Activated effector memory CD4-positive, alpha-beta T cell treated with Interleukin-2 at 50 U/mL for 16 hours (primary cell): ENCODE data around the gene HOXA11.

Source experiments
- DNase-seq: peaks from one replicate; pipeline ENCODE4 v3.0.0-alpha.2; 2020

HOXA11 gene

DNA sequence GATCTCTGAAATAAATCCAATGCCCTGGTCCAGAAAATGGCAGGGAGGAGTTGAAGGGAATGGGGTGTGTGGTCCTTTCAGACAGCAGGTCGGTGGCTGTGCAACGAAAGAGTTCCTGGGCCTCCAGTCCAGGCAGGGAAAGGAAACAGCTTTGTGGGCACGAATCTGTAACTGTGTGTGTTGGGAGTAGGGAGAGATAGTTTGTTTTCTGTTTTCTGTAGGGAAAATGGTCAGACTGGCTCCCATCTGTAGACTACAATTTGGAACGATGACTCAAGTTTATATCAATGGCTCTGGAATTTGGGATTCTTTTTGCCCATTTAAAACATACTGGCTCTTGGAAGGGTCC lies 17.1 kb downstream of the HOXA11 start:
- DNase-seq, result no peak

DNA sequence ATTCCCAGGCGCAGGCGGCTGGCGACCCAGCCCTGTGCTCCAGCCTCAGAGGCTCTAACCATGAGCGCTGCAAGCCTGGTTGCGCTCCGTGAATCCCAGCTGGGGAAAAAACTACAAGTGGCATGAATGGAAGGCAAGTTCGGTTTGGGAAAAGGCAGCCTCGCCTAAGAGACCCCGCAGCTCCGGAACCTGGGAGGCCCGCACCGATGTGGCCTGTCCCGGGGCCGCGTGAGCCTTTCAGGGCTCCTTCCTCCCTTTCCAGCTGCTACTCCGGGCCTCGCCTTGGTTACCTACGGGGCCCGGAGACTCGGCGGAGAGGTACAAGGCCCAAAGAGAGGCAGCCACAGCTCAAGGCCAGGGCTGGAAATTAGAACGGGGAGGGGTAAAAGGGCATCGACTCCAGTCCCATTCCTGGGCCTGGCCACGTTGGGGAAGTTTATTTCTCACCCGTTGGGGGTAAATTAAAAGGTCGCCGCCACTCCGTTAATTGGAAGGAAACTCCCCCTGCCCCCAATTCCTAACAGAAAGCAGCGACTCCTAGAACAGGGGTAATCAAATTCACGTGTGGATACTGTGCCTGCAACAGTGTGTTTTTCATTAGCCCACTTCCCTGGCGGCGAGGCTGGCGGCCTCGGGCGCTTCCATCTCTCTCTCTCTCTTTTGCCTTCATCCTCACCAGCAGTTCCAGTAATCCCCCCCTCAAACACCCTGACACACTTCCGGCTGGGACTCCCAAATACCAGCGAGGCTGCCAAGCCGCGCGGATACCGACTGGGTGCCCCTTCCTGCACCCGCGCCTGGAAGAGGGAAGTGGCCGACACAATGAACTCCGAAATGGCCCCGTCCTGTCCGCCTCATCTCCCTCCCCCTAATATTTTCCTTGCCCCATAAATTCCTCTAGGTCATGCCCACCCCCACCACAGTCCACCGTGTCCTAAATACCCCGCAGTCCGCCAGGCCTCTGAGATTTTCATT lies 18.2 kb downstream of the HOXA11 start:
- no peak for DNase-seq

DNA sequence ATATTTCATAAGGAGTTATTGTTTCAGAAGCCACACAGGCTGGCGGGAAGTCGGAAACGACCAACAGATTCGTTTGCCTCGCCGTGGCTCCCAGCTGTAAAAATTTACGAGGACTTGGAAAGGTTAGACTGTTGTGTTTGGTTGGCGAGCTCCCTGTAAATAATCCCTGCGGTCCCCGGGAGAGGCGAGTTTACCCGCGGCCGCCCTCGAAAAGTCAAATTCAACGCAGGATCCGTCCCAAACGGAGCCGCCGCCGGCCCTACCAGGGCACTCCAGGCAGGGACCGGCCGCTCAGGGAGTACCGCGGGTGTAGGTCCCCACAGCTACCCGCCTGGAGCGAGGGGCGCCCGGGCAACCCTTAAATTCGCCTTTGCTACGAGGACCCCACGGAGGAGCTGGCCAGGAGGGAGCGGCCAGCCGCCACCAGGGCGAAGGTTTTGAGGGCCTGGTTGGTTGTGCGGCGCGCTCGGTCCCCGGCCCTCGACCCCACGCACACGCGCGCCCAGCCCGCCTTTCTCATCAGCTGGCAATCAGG lies 19.0 kb downstream of the HOXA11 start:
- DNase-seq, result no peak

DNA sequence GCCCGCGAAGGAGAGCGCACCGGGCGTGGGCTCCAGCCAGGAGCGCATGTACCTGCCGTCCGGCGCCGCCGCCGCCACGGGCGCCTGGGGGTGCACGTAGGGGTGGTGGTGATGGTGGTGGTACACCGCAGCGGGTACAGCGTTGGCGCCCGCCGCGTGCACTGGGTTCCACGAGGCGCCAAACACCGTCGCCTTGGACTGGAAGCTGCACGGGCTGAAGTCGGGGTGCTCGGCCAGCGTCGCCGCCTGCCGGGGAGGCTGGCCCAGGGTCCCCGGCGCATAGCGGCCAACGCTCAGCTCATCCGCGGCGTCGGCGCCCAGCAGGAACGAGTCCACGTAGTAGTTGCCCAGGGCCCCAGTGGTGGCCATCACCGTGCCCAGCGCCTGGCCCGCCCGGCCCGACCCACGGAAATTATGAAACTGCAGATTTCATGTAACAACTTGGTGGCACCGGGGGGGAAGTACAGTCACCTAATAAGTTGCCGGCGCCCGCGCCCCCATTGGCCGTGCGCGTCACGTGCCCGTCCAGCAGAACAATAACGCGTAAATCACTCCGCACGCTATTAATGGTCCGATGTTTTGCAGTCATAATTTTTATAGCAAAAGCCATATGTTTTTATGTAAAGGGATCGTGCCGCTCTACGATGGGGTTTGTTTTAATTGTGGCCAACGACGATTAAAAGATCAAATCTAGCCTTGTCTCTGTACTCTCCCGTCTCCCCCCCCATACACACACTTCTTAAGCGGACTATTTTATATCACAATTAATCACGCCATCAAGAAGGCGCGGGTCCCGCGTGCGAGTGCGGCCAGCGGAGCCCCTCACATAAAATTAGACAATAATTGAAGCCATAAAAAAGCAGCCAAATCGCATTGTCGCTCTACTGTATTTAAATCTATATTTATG lies 19.7 kb downstream of the HOXA11 start, which contains the start of gene HOXA9:
Gene HOXA9, minus strand, starts transcription at position 449 of the 907 bp plus-strand sequence. Its CDS starts 80 bp downstream, at position 369.
- DNase-seq, result no peak

DNA sequence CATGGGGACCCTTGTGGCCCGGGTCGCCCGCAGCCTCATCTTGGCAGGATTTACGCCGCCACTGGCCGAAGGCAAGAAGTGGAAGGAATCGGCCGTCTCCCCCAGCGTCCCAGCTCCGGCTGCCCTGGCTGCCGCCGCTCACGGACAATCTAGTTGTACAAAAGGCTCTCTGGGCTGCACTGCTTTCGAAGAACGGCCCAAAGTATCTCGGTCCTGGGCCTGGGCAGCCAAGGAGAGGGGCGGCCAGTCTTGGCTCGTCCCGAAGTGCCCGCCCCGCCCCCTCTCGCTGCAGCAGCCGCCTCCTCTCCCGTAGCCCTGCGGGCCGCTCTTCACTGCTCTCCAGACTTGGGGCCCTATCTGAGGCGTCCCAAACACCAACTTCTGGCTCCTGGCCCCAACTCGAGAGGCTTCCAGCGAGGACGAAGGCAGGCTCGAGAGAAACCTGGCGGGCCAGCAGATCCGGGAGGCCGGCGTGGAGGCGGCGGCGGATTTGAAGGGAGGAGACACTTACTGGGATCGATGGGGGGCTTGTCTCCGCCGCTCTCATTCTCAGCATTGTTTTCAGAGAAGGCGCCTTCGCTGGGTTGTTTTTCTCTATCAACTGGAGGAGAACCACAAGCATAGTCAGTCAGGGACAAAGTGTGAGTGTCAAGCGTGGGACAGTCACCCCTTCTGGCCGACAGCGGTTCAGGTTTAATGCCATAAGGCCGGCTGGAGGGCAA lies 20.5 kb downstream of the HOXA11 start:
- no peak for DNase-seq

DNA sequence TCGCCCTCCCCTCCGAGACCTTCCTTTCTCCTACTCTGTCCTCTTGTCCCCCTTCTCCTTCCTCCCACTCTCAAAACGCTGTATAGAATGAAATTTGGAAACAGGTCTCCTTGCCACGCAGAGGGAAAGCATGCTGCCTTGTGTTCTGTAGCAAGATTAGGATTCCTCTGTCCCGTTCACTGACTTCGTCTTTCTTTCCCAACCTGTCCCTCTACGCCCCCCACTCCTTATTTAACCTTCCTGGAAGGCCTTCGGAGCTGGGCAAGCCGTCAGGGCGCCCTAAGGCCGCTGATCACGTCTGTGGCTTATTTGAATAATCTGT lies 21.0 kb downstream of the HOXA11 start:
- DNase-seq, result no peak

DNA sequence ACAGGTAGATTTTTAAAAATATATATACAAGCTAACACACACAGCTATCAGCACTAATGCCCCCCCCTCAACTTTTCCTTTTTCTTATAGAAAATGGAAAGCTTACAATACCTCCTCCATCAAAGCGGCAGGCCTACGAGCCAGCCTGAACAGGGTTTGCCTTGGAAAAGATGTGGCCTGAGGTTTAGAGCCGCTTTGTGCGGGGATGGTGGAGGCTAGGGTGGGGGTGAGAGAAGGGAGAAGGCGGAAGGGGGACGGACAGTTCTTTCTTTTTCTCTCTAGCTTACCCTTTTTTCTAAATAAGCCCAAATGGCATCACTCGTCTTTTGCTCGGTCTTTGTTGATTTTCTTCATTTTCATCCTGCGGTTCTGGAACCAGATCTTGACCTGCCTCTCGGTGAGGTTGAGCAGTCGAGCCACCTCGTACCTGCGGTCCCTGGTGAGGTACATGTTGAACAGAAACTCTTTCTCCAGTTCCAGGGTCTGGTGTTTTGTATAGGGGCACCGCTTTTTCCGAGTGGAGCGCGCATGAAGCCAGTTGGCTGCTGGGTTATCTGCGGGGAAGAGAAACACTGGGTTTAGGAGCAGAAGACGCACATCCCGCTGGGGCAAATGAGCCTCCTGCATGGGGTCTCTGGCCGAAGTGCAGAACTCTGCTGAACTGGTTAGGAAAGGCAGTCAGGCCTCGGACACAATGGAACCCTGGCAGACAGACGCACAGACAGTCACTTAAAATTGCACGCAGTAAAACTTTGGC lies 21.6 kb downstream of the HOXA11 start:
- DNase-seq, result no peak

DNA sequence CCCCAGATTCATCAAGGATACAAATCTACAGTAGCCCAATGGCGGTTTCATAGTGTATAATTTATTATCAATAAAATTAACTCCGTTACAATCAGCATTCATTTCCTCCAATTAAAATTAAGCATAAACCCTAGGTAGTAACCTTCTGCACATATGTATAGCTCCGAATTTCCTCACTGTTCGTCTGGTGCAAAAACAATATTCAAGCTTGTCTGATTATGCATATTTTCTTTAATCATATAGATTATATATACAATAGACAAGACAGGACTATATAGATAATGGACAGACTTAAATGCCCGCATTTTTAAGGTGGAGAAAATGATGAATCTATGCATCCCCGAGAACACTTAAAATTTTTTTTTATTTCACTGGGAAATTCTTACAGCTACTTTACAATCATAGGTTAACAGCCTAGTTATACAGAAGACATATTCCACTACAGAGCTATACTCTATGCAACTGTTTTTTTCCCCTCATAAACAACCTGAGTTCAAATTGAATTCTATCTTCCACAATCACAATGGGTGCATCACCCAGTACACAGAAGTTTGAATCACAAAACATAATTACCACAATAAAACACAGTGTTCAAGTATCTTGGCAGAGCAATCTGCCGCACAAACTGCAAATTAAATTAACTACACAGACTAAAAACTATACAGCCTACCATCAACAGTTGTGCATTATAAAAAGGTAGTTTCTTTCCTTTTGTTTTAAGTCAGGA lies 22.3 kb downstream of the HOXA11 start:
- DNase-seq, result no peak

DNA sequence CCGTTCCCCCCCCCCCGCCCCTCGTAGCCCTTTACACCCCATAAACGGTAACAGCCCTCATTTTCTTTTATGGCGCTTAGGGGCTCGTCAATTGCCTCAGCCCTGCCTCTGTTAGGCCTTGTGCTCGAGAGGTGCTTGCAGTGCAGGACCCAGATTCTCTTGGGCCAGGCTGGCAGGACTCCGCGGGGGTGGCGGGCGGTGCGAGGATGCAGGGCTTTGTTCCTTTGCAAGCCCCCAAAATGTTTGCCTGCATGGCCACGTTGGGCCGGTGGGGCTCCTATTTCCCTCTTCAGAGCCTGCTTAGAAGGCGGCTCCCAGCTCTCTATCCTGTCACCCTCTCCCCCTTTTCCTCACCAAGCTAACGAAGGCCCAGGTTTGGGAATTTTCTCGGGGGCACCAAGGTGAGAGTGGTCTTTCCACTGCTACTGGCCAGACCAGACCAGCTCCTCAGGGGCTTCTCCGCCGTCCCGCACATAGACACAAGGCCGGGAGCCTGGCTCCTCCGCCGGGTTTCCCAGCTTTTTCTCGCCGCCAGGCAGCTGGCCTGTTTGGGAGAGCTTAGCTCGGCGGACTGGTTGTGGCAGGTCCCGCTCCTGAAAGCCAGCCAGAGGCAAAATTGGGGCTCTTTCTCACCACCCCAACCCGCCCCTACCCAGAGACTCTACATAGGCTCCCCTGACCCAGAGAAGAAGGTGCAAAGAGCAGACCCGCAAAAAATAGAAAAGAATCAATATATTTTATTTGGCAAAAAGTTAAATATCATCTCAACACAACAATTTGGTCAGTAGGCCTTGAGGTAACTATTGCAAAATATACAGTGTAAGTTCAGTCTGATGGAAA lies 23.1 kb downstream of the HOXA11 start:
- DNase-seq, result no peak

DNA sequence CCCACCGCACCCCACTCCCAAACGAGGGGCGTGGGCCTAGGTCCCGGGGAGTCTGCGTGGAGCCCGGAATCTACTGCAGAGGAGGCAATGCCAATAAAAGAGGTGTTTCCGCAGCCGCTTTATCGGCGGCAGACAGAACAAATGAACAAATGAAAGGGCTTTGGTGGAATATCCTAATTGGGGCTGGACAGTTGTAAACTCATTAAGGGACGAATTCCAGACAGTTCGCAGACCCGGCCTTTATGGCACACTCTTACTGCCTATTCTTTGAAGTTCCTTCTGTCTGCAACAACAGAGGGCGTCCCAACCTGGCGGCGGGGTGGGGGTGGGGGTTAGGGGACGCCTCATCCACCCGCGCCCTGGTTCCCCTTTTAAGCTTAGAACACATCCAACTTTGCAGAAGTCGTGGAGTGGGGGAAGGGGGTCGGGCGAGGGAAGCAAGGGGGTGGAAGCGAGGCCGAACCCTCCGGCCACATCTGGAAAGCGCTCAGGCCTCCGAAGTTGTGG lies 23.8 kb downstream of the HOXA11 start:
- DNase-seq, result no peak

DNA sequence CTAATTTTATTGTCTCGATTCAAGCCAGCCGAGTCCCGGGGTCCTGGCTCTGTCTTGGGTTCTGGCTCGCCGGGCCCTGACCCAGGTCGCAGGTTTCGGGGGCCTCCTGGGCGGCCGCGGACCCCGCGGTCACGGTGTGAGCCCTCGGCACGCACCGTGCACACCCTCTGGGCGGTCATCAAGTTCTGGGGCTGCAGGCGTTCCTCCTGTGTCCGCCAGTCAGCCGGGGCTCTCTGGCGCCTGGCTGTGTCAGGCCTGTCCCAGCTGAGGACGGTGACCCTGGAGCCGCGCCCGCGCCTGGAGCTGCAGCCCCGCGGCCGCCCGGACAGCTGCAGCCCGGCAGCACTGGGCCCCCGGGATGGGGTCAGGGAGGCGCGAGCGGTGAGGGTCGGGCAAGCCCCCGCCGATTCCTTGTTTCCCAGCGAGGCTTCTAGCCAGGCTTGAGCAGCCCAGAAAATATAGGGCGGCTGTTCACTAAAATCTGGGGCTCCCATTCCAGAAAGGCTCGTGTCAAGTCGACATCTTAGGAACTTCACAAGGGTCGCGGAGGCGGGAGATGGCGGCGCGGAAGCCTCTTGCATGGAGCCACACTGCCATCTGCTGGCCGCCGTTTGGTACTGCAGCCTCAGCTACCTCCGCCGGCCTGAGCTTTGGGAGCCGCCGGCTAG lies 24.4 kb downstream of the HOXA11 start:
- peak; percentile 69 for DNase-seq

DNA sequence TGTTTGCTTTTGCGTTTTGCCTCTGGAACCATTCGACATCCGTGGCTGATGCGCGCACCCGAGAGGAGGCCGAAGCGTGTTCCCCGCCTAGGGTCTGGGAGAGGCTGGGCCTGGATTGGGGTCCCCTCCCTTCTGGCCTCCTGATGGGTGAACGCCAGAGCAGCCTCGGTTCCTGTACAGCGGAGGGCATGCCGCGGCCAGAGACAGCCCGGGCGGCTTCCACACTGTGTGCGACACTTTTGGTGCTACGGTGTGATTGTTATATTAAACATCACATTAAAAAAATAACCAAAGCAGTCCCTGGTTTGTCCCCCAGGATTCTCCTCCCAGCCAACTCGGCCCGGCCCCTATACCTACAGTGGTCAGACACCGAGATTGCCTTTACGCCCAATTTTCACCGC lies 24.9 kb downstream of the HOXA11 start:
- no peak for DNase-seq

DNA sequence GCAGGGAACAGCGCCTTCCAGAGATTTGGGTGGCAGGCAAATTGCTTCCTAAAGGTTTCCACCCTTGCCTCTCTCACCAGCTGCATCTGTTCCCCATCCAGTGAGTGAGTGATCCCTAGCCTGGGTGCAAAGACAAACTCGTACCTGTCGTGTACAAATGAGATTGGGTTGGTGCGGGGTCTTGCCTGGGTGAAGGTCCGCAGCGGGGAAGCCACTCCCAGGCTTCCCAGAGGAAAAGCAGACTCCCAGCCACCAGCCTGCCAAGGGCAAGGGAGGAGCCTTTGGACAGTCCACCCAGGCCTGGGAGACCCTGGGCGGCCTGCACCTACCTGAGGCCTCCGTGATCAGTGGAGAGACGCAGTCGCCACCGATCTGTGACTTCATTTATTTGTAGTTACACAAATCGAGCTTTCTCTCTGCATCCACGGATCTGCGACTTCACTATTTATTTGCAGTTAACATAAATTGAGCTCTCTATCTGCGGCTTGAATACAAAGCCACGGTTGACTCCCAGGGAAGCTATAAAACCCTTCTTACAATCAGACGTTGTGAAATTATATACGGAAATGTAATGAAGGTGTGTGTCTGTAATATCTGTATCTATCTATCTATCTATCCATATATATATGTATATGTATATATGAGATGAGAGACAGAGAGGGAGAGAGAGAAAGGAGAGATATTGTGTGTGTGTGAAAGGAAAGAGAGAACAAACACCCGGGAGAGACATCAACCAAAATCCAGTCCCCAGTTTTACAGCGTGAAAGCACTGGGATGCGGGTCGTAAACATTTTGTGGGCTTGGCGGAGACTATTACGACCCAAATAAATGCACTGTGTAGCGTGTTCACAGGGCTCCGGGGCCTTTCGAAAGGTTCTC lies 25.5 kb downstream of the HOXA11 start:
- DNase-seq, result no peak

DNA sequence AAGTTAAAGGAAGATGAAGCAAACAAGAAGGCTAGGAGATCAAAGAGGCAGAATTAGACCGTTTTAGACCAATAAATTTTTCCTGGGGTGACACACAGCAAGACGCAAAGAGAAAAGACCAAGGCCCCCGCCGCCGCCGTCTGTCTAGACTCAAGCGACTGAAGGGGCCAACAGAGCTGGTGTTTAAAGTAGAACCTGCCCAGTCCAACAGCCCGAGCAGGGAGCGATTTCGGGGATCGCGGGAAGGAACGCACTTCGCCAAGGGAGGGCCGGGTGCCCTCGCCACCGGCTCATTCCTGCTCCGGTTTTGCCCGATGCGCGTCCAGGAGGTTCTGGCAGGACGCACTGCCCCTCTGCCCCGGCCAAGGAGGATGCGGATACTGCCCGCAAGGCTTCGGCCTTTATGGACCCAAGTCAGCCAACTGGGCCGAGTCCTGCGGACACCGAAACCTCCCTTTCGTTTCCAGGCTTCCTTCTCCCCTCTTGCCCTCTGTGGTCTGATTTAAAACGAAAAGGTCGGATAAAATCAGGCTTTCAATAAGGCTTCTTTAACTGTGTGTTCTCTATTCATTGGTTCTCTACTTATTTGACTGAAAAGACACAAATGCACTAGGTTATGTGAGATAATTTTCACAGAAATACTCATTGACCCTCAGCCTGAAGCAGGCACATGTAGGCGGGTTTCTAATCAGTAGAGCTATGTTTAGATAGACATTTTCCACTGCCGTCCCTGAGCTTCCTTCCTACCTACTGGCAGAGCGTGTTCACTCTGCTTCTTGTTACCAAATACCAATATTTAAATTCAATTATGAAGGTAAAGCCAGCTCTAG lies 26.4 kb downstream of the HOXA11 start:
- DNase-seq, result no peak

DNA sequence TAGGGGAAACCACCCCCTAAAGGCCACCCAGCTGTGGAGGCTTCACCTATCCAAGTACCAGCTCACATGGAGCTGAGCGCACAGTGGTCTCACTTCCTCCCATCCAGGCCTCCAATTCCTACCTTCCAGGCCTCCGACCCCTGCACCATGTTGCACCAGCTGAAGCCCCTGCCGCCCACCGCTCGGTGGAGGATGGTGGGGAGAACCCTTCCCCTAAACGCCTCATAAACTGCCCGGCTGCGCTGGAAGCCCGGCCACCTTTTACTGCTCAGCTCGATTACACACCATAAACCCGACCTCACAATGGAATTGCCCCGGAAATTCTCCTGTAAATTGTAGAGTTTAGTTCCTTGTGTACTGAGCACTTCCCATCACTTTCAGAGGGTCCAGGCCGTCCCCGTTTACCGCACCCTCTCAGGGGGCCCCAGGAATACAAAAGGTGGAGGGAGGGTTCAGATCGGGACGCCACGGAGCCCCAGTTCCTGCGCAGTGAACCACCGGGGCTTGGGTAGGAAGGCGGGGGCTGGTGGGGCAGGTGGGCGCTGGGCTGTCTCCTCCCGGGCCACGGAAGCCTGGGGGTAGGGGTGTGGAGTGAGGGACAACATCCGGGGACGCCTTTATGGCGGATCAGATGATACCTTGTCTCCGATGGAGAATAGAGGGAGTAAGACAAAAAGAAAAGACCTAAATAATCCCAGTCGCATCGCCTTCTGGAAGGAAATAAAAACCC lies 27.2 kb downstream of the HOXA11 start:
- no peak for DNase-seq

DNA sequence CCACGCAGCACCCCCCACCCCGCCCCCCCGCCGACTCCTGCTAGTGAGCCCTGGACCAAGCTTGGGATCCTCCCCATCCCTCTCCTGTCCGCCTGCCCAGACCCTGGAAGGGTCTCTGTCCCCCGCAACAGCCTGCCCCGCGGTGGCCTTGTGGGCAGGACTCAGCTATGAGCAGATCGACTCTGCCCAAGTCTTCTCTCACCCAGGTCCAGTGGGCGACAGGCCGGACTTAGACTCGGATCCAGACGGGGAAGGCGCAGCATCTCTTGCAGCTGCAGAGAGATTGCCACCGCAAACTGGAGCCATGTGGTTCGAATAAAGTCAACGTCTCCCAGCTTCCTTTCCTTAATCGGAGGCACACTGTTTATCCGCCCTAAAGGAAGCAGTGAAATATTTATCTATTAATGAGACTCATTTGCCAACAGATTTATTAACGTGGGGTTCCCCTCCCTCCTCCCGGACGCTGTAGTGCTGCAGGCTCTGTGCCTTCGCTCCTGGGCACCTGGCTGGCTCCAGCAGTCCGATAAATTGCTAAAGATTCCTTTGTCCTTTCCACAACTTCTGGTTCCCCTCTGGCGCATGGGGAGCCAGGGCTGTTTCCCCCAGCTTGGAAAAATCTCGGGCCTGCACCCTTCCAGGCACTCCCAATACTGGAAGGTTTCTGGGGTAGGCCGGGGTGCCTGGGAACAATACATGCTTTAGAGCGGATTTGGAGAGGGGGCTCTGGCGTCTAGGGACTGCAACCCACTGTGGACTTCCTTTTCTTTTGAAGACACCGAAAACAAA lies 27.9 kb downstream of the HOXA11 start:
- DNase-seq, result no peak
